ENCODE measurements around the gene EGFLAM.

The EGFLAM gene

GRCh38 chr5:38456657-38457399, 198.5 kb downstream of the EGFLAM start:
- no peak for TF ChIP-seq ZNF274 (IDR thresholded peaks at IDR 0.05; ENCODE audit: low read depth, low read length)
- no peak overlapping the region for H3K4me3 ChIP-seq (ENCODE audit: low read length)

GRCh38 chr5:38458174-38458573, 199.8 kb downstream of the EGFLAM start:
- no peak overlapping the region for H3K4me3 ChIP-seq (ENCODE audit: low read length)
- TF ChIP-seq ZNF274 (IDR thresholded peaks at IDR 0.05; ENCODE audit: low read depth, low read length) = no peak

GRCh38 chr5:38462976-38463633, 204.7 kb downstream of the EGFLAM start:
- H3K4me3 ChIP-seq (ENCODE audit: low read length) = no peak overlapping the region
- no peak for TF ChIP-seq ZNF274 (IDR thresholded peaks at IDR 0.05; ENCODE audit: low read depth, low read length)

- H3K4me3 ChIP-seq (ENCODE audit: low read length) = no peak overlapping the region
- TF ChIP-seq ZNF274 (IDR thresholded peaks at IDR 0.05; ENCODE audit: low read depth, low read length) = no peak
Measured at GRCh38 chr5:38463634-38464521, 205.5 kb downstream of the EGFLAM start.

- H3K4me3 ChIP-seq (ENCODE audit: low read length) = no peak overlapping the region
- TF ChIP-seq ZNF274 (IDR thresholded peaks at IDR 0.05; ENCODE audit: low read depth, low read length) = no peak
Measured at GRCh38 chr5:38465061-38465460, 206.7 kb downstream of the EGFLAM start.

GRCh38 chr5:38465702-38466423, 207.5 kb downstream of the EGFLAM start:
- no peak for TF ChIP-seq ZNF274 (IDR thresholded peaks at IDR 0.05; ENCODE audit: low read depth, low read length)
- no peak overlapping the region for H3K4me3 ChIP-seq (ENCODE audit: low read length)

- H3K4me3 ChIP-seq (ENCODE audit: low read length) = no peak overlapping the region
- no peak for TF ChIP-seq ZNF274 (IDR thresholded peaks at IDR 0.05; ENCODE audit: low read depth, low read length)
Measured at GRCh38 chr5:38466424-38467189, 208.2 kb downstream of the EGFLAM start.

GRCh38 chr5:38467353-38468040, 209.1 kb downstream of the EGFLAM start:
- no peak overlapping the region for H3K4me3 ChIP-seq (ENCODE audit: low read length)
- no peak for TF ChIP-seq ZNF274 (IDR thresholded peaks at IDR 0.05; ENCODE audit: low read depth, low read length)

GRCh38 chr5:38468202-38468673, 209.9 kb downstream of the EGFLAM start:
- no peak overlapping the region for H3K4me3 ChIP-seq (ENCODE audit: low read length)
- TF ChIP-seq ZNF274 (IDR thresholded peaks at IDR 0.05; ENCODE audit: low read depth, low read length) = no peak

GRCh38 chr5:38468978-38469706, 210.8 kb downstream of the EGFLAM start:
- no peak for TF ChIP-seq ZNF274 (IDR thresholded peaks at IDR 0.05; ENCODE audit: low read depth, low read length)
- H3K4me3 ChIP-seq (ENCODE audit: low read length) = no peak overlapping the region

GRCh38 chr5:38469707-38470267, 211.4 kb downstream of the EGFLAM start:
- no peak for TF ChIP-seq ZNF274 (IDR thresholded peaks at IDR 0.05; ENCODE audit: low read depth, low read length)
- H3K4me3 ChIP-seq (ENCODE audit: low read length) = no peak overlapping the region

GRCh38 chr5:38471709-38472108, 213.3 kb downstream of the EGFLAM start:
- TF ChIP-seq ZNF274 (IDR thresholded peaks at IDR 0.05; ENCODE audit: low read depth, low read length) = no peak
- H3K4me3 ChIP-seq (ENCODE audit: low read length) = no peak overlapping the region
